GM19099 (cell line): Measurements from ENCODE around the gene RSPH1.

Experiments used
- POLR2A ChIP-seq: IDR thresholded peaks from 3 replicates; pipeline ENCODE4 v1.6.1; 2011; ENCODE audit warnings: low read depth; ENCODE audit not compliant: insufficient read length; ENCODE audit errors: extremely low read depth

RSPH1 gene

GRCh38 chr21:42489006-42489563 is 6.9 kb downstream of the RSPH1 start:
- no peak for TF ChIP-seq POLR2A

- no peak for TF ChIP-seq POLR2A
Observed at GRCh38 chr21:42486531-42486930, 9.5 kb downstream of the RSPH1 start.

DNA sequence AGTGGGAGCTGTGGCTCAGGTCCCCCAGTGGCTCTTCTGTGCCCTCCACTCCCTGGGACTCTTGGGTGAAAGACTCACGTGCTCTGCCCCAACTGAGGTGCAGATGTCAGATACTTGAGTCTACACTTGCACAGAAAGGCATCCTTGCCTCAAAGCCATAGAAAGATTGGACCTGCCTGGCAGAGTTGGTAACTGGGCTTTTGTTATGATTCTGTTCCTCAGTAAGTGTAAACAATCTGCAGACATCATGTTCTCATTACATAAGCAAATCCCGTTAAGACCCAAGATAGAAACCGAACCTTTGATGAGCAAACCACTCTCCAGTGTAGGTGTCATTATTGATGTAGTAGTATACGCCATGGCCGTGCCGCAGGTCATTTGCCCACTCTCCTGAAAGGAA is 10.0 kb downstream of the RSPH1 start:
- TF ChIP-seq POLR2A: no peak

DNA sequence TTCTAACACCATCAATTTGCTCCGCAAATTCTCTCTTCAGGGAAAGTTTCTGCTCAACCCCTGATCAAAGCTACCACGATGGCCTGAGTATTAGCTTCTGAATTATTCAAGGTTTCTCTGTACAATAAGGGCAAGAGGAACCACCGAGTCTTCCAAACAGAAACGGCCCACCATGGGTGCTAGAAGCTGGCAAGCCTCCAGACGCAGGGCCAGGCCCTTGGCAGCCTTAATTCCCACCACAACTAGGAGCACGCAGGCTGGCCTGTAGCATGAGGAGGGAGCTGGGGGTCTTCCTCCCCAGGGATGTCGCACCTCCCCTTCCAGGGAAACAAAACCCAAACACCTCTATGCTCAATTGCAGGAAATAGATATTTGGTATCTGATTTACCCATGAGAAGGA is 11.1 kb downstream of the RSPH1 start:
- TF ChIP-seq POLR2A: no peak

GRCh38 chr21:42481169-42481568 is 14.9 kb downstream of the RSPH1 start:
- no peak for TF ChIP-seq POLR2A

GRCh38 chr21:42480736-42481135 is 15.3 kb downstream of the RSPH1 start:
- no peak for TF ChIP-seq POLR2A

- TF ChIP-seq POLR2A: no peak
Observed at GRCh38 chr21:42479582-42479981, 16.4 kb downstream of the RSPH1 start.

- TF ChIP-seq POLR2A: no peak
Observed at GRCh38 chr21:42478504-42478903, 17.5 kb downstream of the RSPH1 start.

- TF ChIP-seq POLR2A: no peak
Observed at GRCh38 chr21:42476388-42477331, 19.4 kb downstream of the RSPH1 start.

GRCh38 chr21:42475526-42476387 is 20.3 kb downstream of the RSPH1 start:
- TF ChIP-seq POLR2A: no peak

DNA sequence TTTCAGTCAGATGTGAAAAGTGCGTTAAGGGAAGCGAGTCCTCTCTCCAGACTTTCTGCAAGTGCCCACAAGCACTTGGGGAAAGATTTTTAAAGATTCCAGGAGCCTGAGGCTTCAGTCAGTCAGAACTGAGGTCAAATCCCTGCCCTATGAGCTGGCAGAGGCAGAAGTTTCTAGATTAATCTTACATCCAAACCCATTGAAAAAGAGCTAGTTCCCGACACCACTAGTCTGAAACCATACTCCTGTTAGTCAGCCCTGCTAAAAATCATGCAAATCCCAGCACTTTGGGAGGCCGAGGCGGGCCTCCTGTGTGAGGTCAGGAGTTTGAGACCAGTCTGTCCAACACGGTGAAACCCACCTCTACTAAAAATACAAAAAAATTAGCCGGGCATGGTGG is 21.0 kb downstream of the RSPH1 start:
- no peak for TF ChIP-seq POLR2A

DNA sequence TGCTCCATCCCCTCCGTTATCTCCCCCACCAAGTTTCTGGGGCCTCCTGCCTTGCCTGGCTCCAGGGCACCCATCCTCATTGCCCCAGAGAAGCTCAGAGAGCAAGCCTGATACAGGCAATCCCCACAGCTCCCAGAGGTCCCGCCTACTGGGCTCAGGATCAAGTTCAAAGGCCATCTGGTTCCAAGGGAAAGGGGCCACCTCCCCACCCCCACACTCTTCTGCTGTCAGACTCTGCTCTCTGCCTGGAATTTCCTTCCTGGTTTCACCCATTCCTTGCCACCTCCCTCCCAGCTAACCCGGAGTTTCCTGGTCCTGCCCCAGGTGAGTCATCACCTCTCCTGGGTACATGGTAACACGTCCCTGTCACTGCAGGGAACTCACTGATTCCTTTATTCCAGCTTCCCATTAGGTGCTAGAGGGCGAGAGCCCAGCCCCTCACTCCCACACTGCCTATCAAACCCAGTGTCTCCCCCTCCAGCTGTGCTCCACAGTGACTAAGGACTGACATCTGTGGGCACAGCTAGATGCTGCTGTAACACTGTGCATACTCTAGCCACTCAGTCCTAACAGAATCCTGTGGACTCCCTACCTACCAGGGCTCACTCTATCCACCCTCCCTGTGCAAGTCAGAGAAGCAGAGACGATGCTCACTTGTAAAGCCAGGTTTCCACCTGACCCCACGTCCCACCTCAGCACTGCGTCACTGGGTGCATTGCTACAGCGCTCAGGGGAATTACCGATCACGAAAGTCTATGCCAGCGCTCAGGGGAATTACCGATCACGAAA is 21.8 kb downstream of the RSPH1 start:
- TF ChIP-seq POLR2A: no peak

- TF ChIP-seq POLR2A: no peak
Observed at GRCh38 chr21:42473498-42474042, 22.5 kb downstream of the RSPH1 start.

- no peak for TF ChIP-seq POLR2A
Observed at GRCh38 chr21:42472521-42472920, 23.5 kb downstream of the RSPH1 start.

GRCh38 chr21:42471716-42472330 is 24.2 kb downstream of the RSPH1 start:
- no peak for TF ChIP-seq POLR2A

DNA sequence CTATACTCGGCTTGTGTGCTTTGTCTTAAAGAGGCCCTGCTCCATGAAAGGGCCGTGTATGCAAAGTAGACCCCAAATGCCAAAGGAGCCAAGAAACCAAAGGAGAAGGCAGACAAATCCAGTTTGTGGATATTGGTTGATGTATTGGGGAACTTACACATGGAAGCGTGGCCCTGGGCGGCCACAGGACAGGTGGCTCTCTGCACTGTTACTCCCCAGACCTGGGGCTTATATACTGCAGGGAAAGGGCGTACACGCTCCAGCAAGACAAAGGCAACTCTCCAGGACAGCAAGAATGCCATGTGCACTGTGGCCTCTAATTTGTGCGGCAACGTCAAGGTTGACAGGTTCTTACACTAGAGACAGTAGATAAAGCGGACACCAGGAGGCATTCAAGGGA is 24.8 kb downstream of the RSPH1 start:
- TF ChIP-seq POLR2A: no peak
